NCI-H1930 (cell line): ENCODE results near the gene TMEM63B.
"Not testable (repeated sequence)": the region's sequence is repeated elsewhere in the genome, so short reads cannot be mapped to it uniquely, and the experiment has no call there.

ENCODE experiments used
- DNase-seq, 2 experiments: peaks; one replicate each; lab custom pipeline; 2025; lab: John Stamatoyannopoulos, UW

TMEM63B gene

DNA sequence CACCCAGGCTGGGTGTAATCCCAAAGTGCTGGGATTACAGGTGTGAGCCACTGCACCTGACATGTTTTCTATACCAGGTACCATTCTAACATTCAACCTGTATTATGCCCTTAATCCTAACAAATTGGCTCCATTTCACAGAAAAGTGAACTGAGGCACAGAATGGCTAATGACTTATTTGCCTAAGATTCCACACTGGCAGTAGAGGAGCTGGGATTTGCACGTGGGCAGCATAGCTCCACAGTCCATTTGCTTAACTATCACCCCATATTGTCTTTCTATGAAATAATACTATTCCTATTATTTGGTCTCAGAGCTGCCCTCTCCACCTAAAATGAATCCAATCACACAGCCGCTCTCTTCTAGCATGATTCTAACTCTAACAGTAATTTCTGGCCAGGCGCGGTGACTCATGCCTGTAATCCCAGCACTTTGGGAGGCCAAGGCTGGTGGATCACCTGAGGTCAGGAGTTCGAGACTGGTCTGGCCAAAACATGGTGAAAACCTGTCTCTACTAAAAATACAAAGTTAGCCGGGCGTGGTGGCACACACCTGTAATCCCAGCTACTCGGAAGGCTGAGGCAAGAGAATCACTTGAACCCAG lies 66.1 kb downstream of the TMEM63B start:
- DNase-seq, result no peak

DNA sequence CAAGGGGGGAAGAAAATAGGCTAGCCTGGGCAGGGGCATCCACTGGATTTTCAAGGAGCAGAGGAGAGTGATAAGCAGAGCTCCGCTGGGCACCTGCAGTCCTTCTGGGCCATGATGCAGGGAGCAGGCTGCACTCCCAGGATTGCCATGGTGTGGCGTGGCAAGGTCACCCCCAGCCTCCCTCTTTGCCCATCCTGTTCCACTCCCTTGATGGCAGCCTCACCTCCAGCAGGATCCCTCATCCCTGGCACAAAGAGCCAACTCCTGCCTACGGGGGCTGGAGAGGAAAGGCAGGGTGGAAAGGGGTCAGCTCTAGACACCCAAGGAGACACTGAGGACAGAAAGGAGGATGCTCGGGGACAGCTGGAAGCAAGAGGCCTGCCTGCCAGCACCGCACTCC lies 67.0 kb downstream of the TMEM63B start:
- DNase-seq, result no peak

DNA sequence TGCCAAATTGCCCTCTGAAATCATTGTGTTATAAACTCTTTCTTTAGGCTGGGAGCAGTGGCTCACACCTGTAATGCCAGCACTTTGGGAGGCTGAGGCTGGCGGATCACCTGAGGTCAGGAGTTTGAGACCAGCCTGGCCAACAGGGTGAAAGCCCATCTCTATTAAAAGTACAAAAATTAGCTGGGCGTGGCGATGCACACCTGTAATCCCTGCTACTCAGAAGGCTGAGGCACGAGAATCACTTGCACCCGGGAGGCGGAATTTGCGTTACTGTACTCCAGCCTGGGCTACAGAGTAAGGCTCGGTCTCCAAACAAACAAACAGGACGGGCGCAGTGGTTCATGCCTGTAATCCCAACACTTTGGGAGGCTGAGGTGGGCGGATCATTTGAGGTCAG lies 69.0 kb downstream of the TMEM63B start:
- not testable (repeated sequence) for DNase-seq

DNA sequence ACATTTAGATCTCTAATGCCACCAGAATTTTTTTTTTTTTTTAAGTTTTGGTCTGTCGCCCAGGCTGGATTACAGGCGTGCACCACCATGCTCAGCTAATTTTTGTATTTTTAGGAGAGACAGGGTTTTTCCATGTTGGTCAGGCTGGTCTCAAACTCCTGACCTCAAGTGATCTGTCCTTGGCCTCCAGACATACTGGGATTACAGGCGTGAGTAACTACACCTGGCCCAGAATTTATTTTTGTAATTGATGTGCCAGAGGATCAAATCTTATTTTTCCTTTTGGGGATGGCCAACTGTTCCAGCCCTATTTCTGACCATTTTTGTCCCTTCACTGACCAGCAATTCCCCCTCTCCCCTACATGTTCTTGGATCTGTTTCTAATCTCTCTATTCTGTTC lies 71.3 kb downstream of the TMEM63B start:
- DNase-seq, result no peak

DNA sequence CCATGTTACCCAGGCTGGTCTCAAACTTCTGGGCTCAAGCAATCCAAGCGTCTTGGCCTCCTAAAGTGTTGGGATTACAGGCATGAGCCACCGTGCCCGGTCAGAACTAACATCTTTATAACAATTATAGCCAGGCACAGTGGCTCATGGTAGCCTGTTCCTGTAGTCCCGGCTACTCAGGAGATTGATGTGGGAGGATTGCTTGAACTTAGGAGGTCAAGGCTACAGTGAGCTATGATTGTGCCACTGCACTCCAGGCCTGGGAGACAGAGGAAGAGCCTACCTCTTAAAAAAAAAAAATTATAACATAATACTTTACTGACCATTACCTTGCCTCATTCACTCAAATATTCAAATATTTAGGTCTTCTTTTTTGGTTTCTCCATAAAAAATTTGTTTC lies 72.5 kb downstream of the TMEM63B start:
- DNase-seq, result no peak

DNA sequence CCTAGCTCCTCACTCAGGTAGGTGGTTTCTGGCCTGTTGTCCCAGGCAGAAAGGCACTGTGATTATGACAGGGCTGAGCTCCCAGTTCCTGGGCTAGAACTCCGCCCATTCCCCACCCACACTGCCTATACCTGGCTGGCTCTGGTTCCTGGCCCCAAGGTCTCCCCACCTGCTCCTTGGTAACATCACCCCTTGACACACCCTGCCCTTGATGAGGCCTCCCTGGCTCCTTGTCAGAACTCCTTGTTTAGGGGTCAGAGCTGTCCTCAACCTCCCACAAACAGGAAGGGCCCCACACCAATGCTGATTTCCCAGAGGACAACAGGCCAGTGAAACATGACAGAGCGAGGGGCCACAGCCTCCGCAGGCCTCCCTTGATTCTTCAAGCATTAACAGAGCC lies 73.8 kb downstream of the TMEM63B start:
- no peak for DNase-seq

DNA sequence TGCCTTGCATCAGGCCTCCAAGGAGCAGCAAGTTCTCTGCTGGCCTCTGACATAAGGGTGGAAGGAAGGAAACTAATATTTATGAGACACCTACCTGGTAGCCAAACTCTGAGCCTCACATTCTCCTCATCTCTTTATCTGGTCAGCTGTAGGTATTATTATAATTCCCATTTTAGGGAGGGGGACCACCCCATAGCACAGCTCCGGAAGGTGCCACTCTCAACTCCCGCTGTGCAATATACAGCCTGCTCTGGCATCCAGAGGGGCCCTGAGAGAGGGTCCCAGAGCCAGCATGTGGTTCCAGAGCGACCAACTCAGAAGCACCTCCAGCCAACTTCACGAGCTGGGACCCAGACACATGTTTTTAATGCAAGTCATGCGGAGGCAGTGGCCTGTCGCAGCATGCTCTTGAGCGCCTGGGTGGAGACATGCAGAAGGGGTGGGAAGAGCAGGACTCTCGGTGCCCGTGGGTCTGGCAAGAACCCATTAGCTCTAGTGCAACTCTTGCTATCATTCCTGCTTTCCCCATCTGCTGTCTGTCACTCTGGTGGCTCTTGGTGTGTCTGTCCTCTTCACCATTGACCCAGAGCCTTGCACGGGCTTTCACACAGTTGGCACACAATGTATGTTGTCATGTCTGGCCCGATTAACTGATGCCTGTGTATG lies 74.4 kb downstream of the TMEM63B start:
- DNase-seq, result no peak

DNA sequence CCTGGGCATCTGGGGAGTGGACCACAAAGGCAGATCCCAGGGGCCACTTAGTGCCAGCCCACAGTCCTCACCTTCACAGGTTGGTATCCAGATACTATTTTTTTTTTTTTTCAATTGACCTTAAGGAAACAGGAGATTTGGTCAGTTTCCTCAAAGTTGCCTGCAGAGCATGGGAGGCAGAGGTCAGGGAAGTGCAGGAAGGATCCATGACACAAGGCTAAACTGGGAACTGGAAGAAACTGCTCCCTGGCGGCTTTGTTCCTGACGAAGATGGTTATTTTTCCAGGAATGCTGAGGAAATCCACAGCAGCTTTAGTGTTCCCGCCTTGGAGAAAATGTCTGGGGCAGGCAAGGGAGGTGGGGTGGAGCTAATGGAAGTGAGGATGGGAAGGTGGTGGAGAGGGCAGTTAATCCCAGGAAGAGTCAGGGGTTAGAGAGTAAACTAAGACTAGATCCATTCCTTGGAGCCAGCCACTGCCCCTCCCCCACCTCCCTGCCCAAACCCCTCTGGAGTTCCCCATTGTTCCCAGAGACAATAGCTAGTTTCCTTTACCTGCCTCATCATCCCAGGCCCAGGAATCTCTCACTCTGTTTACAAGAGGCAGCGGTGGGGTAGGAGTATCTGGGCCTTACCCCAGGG lies 75.1 kb downstream of the TMEM63B start:
- DNase-seq, result no peak

DNA sequence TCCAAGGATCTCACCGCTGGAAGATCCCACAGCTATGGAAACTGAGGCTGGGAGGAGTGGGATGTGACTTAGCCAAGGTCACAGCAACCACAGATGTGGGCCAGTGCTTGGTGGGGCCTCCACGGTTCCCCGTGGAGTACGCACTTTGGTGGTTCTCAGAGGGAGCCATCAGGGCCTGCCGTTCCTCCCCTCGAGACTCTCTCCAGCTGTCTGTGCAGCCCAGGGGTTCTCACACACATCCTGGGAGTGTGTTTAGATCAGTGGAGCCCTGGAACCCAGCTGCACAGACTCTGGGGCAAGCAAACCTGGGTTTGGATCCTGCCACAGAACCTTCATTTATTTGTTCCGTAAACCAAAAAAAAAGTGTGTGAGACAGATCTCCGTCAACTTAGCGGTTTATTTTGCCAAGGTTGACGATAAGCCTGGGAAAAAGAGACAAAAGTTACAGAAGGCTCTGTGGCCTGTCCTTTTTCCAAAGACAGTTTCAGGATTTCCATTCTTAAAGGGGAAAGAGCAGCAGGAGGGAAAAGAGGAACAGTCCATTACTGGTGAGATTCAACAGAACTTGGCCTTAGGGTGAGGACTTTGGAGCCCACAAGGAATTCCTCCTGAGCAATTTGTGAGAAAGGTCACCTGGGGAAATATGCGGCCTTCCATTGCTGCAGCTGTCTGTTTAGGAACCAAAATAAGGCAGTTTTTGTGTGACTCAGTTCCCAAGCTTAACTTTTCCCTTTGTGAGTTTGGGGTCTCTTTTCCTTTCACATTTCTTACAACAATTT lies 75.8 kb downstream of the TMEM63B start:
- DNase-seq, result no peak

DNA sequence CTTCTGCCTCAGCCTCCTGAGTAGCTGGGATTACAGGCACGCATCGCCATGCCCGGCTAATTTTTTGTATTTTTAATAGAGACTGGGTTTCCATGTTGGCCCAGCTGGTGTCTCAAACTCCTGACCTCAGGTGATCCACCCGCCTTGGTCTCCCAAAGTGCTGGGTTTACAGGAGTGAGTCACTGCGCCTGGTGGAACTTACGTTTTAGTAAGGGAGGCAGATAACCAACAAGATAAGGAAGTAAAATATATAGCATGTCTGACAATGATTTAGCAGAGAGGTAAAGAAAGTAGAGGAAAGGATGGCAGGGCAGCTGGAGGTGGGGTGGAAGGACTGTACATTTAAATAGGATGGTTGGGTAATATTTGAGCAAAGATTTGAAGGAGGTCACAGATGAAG lies 76.6 kb downstream of the TMEM63B start:
- no peak for DNase-seq
